ENCODE results near the gene TGOLN2.
"Not testable (repeated sequence)": the region's sequence is repeated elsewhere in the genome, so short reads cannot be mapped to it uniquely, and the experiment has no call there.

DNA sequence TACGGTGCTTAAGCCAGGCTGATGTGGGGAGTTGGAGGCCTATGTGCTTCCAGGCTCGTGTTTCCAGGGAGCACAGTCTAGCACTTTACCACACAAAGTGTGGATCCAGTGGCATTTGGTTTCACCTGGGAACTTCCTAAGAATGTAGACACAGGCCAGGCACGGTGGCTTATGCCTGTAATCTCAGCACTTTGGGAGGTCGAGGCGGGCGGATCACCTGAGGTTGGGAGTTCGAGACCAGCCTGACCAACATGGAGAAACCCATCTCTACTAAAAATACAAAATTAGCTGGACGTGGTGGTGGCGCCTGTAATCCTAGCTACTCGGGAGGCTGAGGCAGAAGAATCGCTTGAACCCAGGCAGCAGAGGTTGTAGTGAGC, 3.8 kb downstream of the TGOLN2 start:
- not testable (repeated sequence) for TF ChIP-seq POLR2AphosphoS5, POLR2A (IDR thresholded peaks at IDR 0.05)
- TF ChIP-seq, protein P1, sequence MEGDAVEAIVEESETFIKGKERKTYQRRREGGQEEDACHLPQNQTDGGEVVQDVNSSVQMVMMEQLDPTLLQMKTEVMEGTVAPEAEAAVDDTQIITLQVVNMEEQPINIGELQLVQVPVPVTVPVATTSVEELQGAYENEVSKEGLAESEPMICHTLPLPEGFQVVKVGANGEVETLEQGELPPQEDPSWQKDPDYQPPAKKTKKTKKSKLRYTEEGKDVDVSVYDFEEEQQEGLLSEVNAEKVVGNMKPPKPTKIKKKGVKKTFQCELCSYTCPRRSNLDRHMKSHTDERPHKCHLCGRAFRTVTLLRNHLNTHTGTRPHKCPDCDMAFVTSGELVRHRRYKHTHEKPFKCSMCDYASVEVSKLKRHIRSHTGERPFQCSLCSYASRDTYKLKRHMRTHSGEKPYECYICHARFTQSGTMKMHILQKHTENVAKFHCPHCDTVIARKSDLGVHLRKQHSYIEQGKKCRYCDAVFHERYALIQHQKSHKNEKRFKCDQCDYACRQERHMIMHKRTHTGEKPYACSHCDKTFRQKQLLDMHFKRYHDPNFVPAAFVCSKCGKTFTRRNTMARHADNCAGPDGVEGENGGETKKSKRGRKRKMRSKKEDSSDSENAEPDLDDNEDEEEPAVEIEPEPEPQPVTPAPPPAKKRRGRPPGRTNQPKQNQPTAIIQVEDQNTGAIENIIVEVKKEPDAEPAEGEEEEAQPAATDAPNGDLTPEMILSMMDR (IDR thresholded peaks at IDR 0.05): not testable (repeated sequence)

Data from prostate gland (tissue), 2 donors.